Activated CD4-positive, alpha-beta T cell treated with anti-CD3 and anti-CD28 coated beads, Interleukin-2, amount 10 ng/mL, durations not matched to agents 7 days and 5 days (primary cell): ENCODE results near the gene DMPK. TPM values are rescaled to one million over a fixed set of nuclear protein-coding genes. Genes with fewer than 3 reads are reported as not detected.
A peak's percentile ranks its signal among the peaks of the same experiment; 100 is the strongest.
"Not testable (repeated sequence)": the region's sequence is repeated elsewhere in the genome, so short reads cannot be mapped to it uniquely, and the experiment has no call there.

Source experiments
- CTCF ChIA-PET: fragments of 350-600 bp; sonication (Branson Sonifier 250); formaldehyde crosslinking; loops from one replicate; lab custom pipeline; 2021; ENCODE audit warnings: antibody characterized with exemption; lab: Charles Lee
- POLR2A ChIA-PET: fragments of 350-600 bp; sonication (Branson Sonifier 250); formaldehyde crosslinking; loops from one replicate; lab custom pipeline; 2021; ENCODE audit warnings: antibody characterized with exemption; lab: Charles Lee
- DNase-seq: peaks from one replicate; pipeline ENCODE4 v3.0.0-alpha.2; 2020
- H3K27ac Mint-ChIP-seq: one replicate; pipeline ENCODE4 v1.8.0; 2021; ENCODE audit warnings: mild to moderate bottlenecking, moderate library complexity, mixed read lengths
- H3K27me3 Mint-ChIP-seq: one replicate; pipeline ENCODE4 v1.8.0; 2021; ENCODE audit warnings: mixed read lengths
- H3K36me3 Mint-ChIP-seq: one replicate; pipeline ENCODE4 v1.8.0; 2021; ENCODE audit warnings: low read depth, mixed read lengths
- H3K4me1 Mint-ChIP-seq: one replicate; pipeline ENCODE4 v1.8.0; 2021; ENCODE audit warnings: mixed read lengths
- H3K4me3 Mint-ChIP-seq: one replicate; pipeline ENCODE4 v1.8.0; 2021; ENCODE audit warnings: mild to moderate bottlenecking, moderate library complexity, mixed read lengths
- H3K9me3 Mint-ChIP-seq: one replicate; pipeline ENCODE4 v1.8.0; 2021; ENCODE audit warnings: mixed read lengths
- total RNA-seq, 2 experiments: library from RNA; stranded (reverse); gene quantifications; one replicate each; pipeline ENCODE4 v1.2.3, GENCODE V29; 2021

DMPK gene
- total RNA-seq, 2 experiments from 2014 or later = 24.1 to 24.4 TPM

- H3K27me3 Mint-ChIP-seq = peaks cover 17% of the 10 kb centered on the region
- H3K36me3 Mint-ChIP-seq = no peaks in the 10 kb centered on the region
- no peaks in the 10 kb centered on the region for H3K9me3 Mint-ChIP-seq
- ChIA-PET POLR2A (no interaction called here), CTCF (interaction anchor here (0.8 to 1.6 kb wide), 3 partner anchors 26 to 66 kb away, joined by 4 to 5 read pairs (median 4); partner anchors contain the start of gene SIX5)
- H3K27ac Mint-ChIP-seq = no peak overlapping the region
- no peak for DNase-seq
- H3K4me3 Mint-ChIP-seq = no peak overlapping the region
- no peaks in the 10 kb centered on the region for H3K4me1 Mint-ChIP-seq
Measured at GRCh38 chr19:45742969-45743368, 39.3 kb downstream of the DMPK start.

- ChIA-PET POLR2A (interaction anchor here (0.6 kb wide), 1 partner anchor 29 kb away, joined by 6 read pairs; the partner anchor contains the start of gene SIX5), CTCF (interaction anchor here (0.6 to 1.2 kb wide), 2 partner anchors 12 to 80 kb away, joined by 3 to 4 read pairs; no protein-coding TSS in a partner anchor)
- H3K36me3 Mint-ChIP-seq = no peaks in the 10 kb centered on the region
- peaks cover 6% of the 10 kb centered on the region for H3K27me3 Mint-ChIP-seq
- DNase-seq = no peak
- no peaks in the 10 kb centered on the region for H3K4me1 Mint-ChIP-seq
- no peak overlapping the region for H3K4me3 Mint-ChIP-seq
- no peaks in the 10 kb centered on the region for H3K9me3 Mint-ChIP-seq
- H3K27ac Mint-ChIP-seq = no peak overlapping the region
Measured at GRCh38 chr19:45739498-45740439, 42.5 kb downstream of the DMPK start.

GRCh38 chr19:45733160-45733810 is 49.0 kb downstream of the DMPK start, which contains the start of gene MEIOSIN:
MEIOSIN (plus strand) TSS chr19:45733439; CDS start chr19:45735377, 1,938 bp downstream.
- ChIA-PET CTCF (interaction anchor here (1.0 kb wide), 2 partner anchors 9 to 255 kb away, joined by 3 to 4 read pairs; no protein-coding TSS in a partner anchor), POLR2A (no interaction called here)
- H3K27ac Mint-ChIP-seq = no peak within 1 kb of the TSS
- no peaks in the 10 kb centered on the region for H3K9me3 Mint-ChIP-seq
- no peak for DNase-seq
- H3K4me1 Mint-ChIP-seq = peaks cover 16% of the 10 kb centered on the region
- H3K4me3 Mint-ChIP-seq = no peak within 1 kb of the TSS
- peaks cover 1% of the 10 kb centered on the region for H3K36me3 Mint-ChIP-seq
- no peaks in the 10 kb centered on the region for H3K27me3 Mint-ChIP-seq

- Mint-ChIP-seq H3K27me3 (no peaks in the 10 kb centered on the region), H3K4me3 (peak within 1 kb of the TSS; percentile 92), H3K4me1 (peaks cover 30% of the 10 kb centered on the region), H3K27ac (peak within 1 kb of the TSS; percentile 91), H3K36me3 (peaks cover 5% of the 10 kb centered on the region), H3K9me3 (no peaks in the 10 kb centered on the region)
- ChIA-PET POLR2A (no interaction called here), CTCF (interaction anchor here (0.7 to 2.2 kb wide), 7 partner anchors 10 to 40 kb away, joined by 3 to 8 read pairs (median 4); partner anchors contain the start of genes QPCTL, SIX5 and SNRPD2)
- peak; percentile 97 for DNase-seq
Measured at GRCh38 chr19:45730368-45731288, 51.7 kb downstream of the DMPK start, which contains the start of gene FBXO46. FBXO46 (minus strand) TSS chr19:45730896; CDS start chr19:45713495, 17,401 bp downstream.

GRCh38 chr19:45729800-45730290 is 52.4 kb downstream of the DMPK start:
- no peaks in the 10 kb centered on the region for H3K27me3 Mint-ChIP-seq
- peaks cover 30% of the 10 kb centered on the region for H3K4me1 Mint-ChIP-seq
- DNase-seq = no peak
- peaks cover 5% of the 10 kb centered on the region for H3K36me3 Mint-ChIP-seq
- POLR2A ChIA-PET = no interaction called here
- H3K9me3 Mint-ChIP-seq = no peaks in the 10 kb centered on the region
- H3K4me3 Mint-ChIP-seq = peak overlapping the region; percentile 92
- peak overlapping the region; percentile 91 for H3K27ac Mint-ChIP-seq
- CTCF ChIA-PET = interaction anchor here (1.4 to 2.2 kb wide), 5 partner anchors 9 to 41 kb away, joined by 4 to 8 read pairs (median 4); partner anchors contain the start of genes QPCTL, SIX5 and SNRPD2

- DNase-seq, H3K27me3 Mint-ChIP-seq, H3K36me3 Mint-ChIP-seq, H3K4me3 Mint-ChIP-seq, CTCF ChIA-PET, H3K9me3 Mint-ChIP-seq, H3K27ac Mint-ChIP-seq, POLR2A ChIA-PET: not testable (repeated sequence)
- H3K4me1 Mint-ChIP-seq = peaks cover 36% of the 10 kb centered on the region
Measured at GRCh38 chr19:45728683-45729082, 53.6 kb downstream of the DMPK start.

GRCh38 chr19:45720065-45720464 is 62.2 kb downstream of the DMPK start:
- DNase-seq, H3K9me3 Mint-ChIP-seq, POLR2A ChIA-PET, H3K27me3 Mint-ChIP-seq, H3K27ac Mint-ChIP-seq, H3K4me3 Mint-ChIP-seq: not testable (repeated sequence)
- Mint-ChIP-seq H3K4me1 (peaks cover 42% of the 10 kb centered on the region), H3K36me3 (peaks cover 39% of the 10 kb centered on the region)
- CTCF ChIA-PET = interaction anchor here (0.5 to 1.1 kb wide), 2 partner anchors 11 to 244 kb away, joined by 3 to 4 read pairs; partner anchors contain the start of gene FBXO46

Other genes starting within 250 kb of the DMPK start
- 10 to 100 TPM; 12.6 to 13.4 TPM for gene OPA3, start 197.7 kb downstream of the DMPK start, total RNA-seq
- not detected for gene GPR4, start 180.3 kb downstream of the DMPK start, total RNA-seq
- 10 to 100 TPM; 80.7 to 87.3 TPM for gene EML2, start 143.1 kb downstream of the DMPK start, total RNA-seq
- 1 to 10 TPM; 1.3 to 1.4 TPM for gene GIPR, start 114.3 kb downstream of the DMPK start, total RNA-seq
- 100 to 1,000 TPM; 485 to 566 TPM for gene SNRPD2, start 90.5 kb downstream of the DMPK start, total RNA-seq
- gene QPCTL, start 89.8 kb downstream of the DMPK start, total RNA-seq = 1 to 10 TPM; 6.1 to 7.3 TPM
- 10 to 100 TPM; 38.5 to 40.0 TPM for gene FBXO46, start 51.6 kb downstream of the DMPK start, total RNA-seq
- not detected for gene MEIOSIN, start 49.1 kb downstream of the DMPK start, total RNA-seq
- under 1 TPM; 0.64 to 0.85 TPM for gene SIX5, start 13.2 kb downstream of the DMPK start, total RNA-seq
- 10 to 100 TPM; 35.0 to 37.8 TPM for gene DMWD, start 10.4 kb upstream of the DMPK start, total RNA-seq
- under 1 TPM; 0.42 to 0.57 TPM for gene RSPH6A, start 32.8 kb upstream of the DMPK start, total RNA-seq
- 10 to 100 TPM; 91.0 to 98.0 TPM for gene SYMPK, start 80.7 kb upstream of the DMPK start, total RNA-seq
- not detected for gene FOXA3, start 81.8 kb upstream of the DMPK start, total RNA-seq
- gene IRF2BP1, start 103.7 kb upstream of the DMPK start, total RNA-seq = 10 to 100 TPM; 17.5 to 19.1 TPM
- gene MYPOP, start 120.1 kb upstream of the DMPK start, total RNA-seq = 10 to 100 TPM in 1 of 2 experiments, 1 to 10 TPM in 1; 9.7 to 11.4 TPM
- not detected for gene NANOS2, start 132.3 kb upstream of the DMPK start, total RNA-seq
- gene NOVA2, start 191.4 kb upstream of the DMPK start, total RNA-seq = under 1 TPM; 0.04 to 0.10 TPM
- gene CCDC61, start 213.0 kb upstream of the DMPK start, total RNA-seq = 10 to 100 TPM; 26.5 to 27.0 TPM
- gene PGLYRP1, start 240.6 kb upstream of the DMPK start, total RNA-seq = not detected